Testis (tissue), 3 donors: ENCODE data around the gene BECN2. TPM values are rescaled to one million over a fixed set of nuclear protein-coding genes. Genes with fewer than 3 reads are reported as not detected.

Source experiments
- DNase-seq: peaks from one replicate; pipeline ENCODE4 v3.0.0-alpha.2; 2019
- H3K27ac ChIP-seq, 2 donors: fragments of 200-600 bp; sonication (generic); one replicate each; pipeline ENCODE4 v1.5.1; 2019
- H3K27me3 ChIP-seq: fragments of 200-600 bp; sonication (generic); one replicate; pipeline ENCODE4 v1.5.1; 2019
- H3K36me3 ChIP-seq: fragments of 200-600 bp; sonication (generic); one replicate; pipeline ENCODE4 v1.5.1; 2017; ENCODE audit warnings: low read depth; ENCODE audit errors: missing control alignments
- H3K4me1 ChIP-seq: fragments of 200-600 bp; sonication (generic); one replicate; pipeline ENCODE4 v1.5.1; 2019
- H3K4me3 ChIP-seq, 2 donors: fragments of 200-600 bp; sonication (generic); one replicate each; pipeline ENCODE4 v1.5.1; 2017 to 2019
- H3K9me3 ChIP-seq: fragments of 200-600 bp; sonication (generic); one replicate; pipeline ENCODE4 v1.5.1; 2017
- POLR2A ChIP-seq: fragments of 450-650 bp; IDR thresholded peaks from one replicate; pipeline ENCODE4 v1.6.1; 2017; ENCODE audit warnings: antibody characterized with exemption, mild to moderate bottlenecking, moderate library complexity
- WGBS, 2 donors: methylation state at CpG; one replicate each; pipeline ENCODE4 v1.1.5; 2018; 5-methylcytosine and 5-hydroxymethylcytosine counted together
- intact Hi-C: fragments of 100-400 bp; cut with DNase I; formaldehyde crosslinking; loops from one replicate; pipeline ENCODE4 v1.15.1; 2023; ENCODE audit warnings: low total_unique reads
- polyA plus RNA-seq: library from polyadenylated mRNA; stranded (reverse); fragments of 350-450 nt; fragmentation: Illumina TruSeq; extraction: RNeasy Lipid Tissue Mini Kit (QIAGEN cat#74804); gene quantifications from one replicate; pipeline ENCODE4 v1.2.3, GENCODE V29; 2014; ENCODE audit warnings: low read depth, low replicate concordance; ENCODE audit not compliant: insufficient read depth
- total RNA-seq, 2 donors: library from RNA; depleted of rRNA; stranded (reverse); fragments of >200 nt; gene quantifications; one replicate each; pipeline ENCODE4 v1.2.3, GENCODE V29; 2016
- TF ChIP-seq, protein P1 (sequence below), 3 experiments: fragments of 450-650 bp in 2 of 3; fragments of 200-600 bp in 1 of 3; sonication (generic) in 1 of 3; IDR thresholded peaks; one replicate each; pipeline ENCODE4 v1.5.1; 2016 to 2019; ENCODE audit warnings: antibody characterized with exemption in 3 of 3, mild to moderate bottlenecking in 2 of 3, moderate library complexity in 1 of 3

BECN2 gene
- total and polyA plus RNA-seq, 3 donors from 2014 or later = not detected

DNA sequence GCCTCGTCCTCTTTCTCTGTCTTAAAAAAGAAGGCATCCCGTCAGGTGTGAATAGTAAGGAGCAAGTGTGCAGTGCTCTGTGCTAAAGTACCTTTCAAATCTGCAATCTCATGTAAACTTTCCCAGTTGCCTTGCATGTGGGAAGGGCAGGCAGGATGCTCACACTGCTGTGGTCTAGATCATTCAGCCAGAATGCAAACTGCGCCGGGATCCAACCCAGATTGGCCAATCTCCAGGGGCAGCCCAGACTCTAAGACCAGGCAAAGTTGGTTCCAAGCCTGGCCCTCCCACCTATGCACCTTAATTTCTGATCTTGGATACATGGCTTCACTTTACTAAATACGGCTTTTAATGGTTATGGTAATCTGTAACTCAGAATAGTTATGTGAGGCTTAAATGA lies 44.5 kb downstream of the BECN2 start:
- intact Hi-C loops = no loop called here
- Histone ChIP-seq H3K4me3 (no peak overlapping the region), H3K4me1 (peaks cover 4% of the 10 kb centered on the region), H3K9me3 (no peaks in the 10 kb centered on the region), H3K27ac (no peak overlapping the region), H3K27me3 (no peaks in the 10 kb centered on the region), H3K36me3 (no peaks in the 10 kb centered on the region)
- no peak for DNase-seq
- TF ChIP-seq POLR2A = no peak
- TF ChIP-seq, protein P1, sequence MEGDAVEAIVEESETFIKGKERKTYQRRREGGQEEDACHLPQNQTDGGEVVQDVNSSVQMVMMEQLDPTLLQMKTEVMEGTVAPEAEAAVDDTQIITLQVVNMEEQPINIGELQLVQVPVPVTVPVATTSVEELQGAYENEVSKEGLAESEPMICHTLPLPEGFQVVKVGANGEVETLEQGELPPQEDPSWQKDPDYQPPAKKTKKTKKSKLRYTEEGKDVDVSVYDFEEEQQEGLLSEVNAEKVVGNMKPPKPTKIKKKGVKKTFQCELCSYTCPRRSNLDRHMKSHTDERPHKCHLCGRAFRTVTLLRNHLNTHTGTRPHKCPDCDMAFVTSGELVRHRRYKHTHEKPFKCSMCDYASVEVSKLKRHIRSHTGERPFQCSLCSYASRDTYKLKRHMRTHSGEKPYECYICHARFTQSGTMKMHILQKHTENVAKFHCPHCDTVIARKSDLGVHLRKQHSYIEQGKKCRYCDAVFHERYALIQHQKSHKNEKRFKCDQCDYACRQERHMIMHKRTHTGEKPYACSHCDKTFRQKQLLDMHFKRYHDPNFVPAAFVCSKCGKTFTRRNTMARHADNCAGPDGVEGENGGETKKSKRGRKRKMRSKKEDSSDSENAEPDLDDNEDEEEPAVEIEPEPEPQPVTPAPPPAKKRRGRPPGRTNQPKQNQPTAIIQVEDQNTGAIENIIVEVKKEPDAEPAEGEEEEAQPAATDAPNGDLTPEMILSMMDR (IDR thresholded peaks at IDR 0.05) = no peak
- 83 to 90% methylated on average over 5 of the region's 5 CpGs for WGBS, 2 donors

DNA sequence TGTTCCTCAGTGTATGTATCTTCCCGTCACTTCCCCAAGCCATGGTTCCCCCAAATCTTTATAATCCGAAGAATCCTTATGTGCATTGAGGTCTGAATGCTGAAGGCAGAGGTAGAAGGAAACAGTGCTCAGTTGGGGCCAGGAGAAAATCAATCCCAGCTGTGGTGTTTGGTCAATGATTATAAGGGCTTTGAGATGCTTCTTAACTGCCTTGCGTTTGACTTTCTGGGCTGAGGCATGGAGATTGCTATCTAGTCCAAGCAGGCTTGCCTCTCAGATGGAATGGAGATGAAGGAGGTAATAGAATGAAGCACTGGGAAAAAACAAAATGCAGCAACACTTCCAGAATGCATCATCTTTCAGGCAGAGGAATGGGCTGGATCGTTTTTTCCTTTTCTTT lies 44.9 kb downstream of the BECN2 start:
- no peak for DNase-seq
- H3K27ac ChIP-seq = no peak overlapping the region
- intact Hi-C loops = no loop called here
- H3K27me3 ChIP-seq = no peaks in the 10 kb centered on the region
- WGBS, 2 donors = 87 to 89% methylated on average over 4 of the region's 4 CpGs
- no peaks in the 10 kb centered on the region for H3K36me3 ChIP-seq
- peaks cover 4% of the 10 kb centered on the region for H3K4me1 ChIP-seq
- no peak overlapping the region for H3K4me3 ChIP-seq
- TF ChIP-seq, protein P1 (IDR thresholded peaks at IDR 0.05) = no peak
- no peak for TF ChIP-seq POLR2A
- H3K9me3 ChIP-seq = no peaks in the 10 kb centered on the region

DNA sequence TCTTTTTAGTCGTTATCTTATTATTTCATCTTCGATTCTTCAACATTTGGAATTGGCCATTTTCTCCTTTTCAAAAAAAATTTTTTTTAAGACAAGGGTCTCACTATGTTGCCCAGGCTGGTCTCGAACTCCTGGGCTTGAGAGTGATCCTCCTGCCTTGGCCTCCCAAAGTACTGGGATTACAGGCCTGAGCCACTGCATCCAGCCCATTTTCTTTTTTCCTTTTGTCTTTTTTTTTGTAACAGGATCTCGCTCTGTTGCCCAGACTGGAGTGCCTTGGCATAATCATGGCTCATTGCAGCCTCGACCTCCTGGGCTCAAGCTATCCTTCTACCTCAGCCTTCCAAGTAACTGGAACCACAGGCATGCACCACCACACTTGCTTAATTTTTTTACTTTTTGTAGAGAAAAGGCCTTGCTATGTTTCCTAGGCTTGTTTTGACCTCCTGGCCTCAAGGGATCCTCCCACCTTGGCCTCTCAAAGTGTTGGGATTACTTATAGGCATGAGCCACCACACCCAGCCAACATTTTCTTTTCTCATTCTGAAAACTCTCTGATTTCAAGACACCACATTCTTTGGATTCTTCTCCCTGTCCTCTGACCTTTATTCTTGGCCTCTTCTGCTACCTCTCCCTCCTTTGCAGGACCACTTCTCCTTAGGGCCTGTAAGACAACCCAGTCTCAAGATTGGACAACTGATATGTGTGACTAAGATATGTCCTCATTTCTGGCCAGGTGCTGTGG lies 47.4 kb downstream of the BECN2 start:
- H3K4me3 ChIP-seq = no peak overlapping the region
- 90 to 96% methylated on average over 5 of the region's 5 CpGs for WGBS, 2 donors
- no peaks in the 10 kb centered on the region for H3K36me3 ChIP-seq
- DNase-seq = no peak
- H3K27me3 ChIP-seq = no peaks in the 10 kb centered on the region
- H3K4me1 ChIP-seq = no peaks in the 10 kb centered on the region
- no peak overlapping the region for H3K27ac ChIP-seq
- TF ChIP-seq, protein P1 (IDR thresholded peaks at IDR 0.05) = no peak
- TF ChIP-seq POLR2A = no peak
- H3K9me3 ChIP-seq = no peaks in the 10 kb centered on the region
- intact Hi-C loops = no loop called here

- intact Hi-C loops = no loop called here
- DNase-seq = no peak
- WGBS, 2 donors = 80 to 90% methylated on average over 5 of the region's 5 CpGs
- Histone ChIP-seq H3K9me3 (no peaks in the 10 kb centered on the region), H3K4me1 (no peaks in the 10 kb centered on the region), H3K4me3 (no peak overlapping the region), H3K27me3 (no peaks in the 10 kb centered on the region), H3K27ac (no peak overlapping the region), H3K36me3 (no peaks in the 10 kb centered on the region)
- TF ChIP-seq, protein P1 (IDR thresholded peaks at IDR 0.05) = no peak
- no peak for TF ChIP-seq POLR2A
Observed at GRCh38 chr1:242005866-242006535, 48.4 kb downstream of the BECN2 start.
